Spinal cord (tissue), 10 donors: ENCODE data around the gene ST6GAL2. TPM values are rescaled to one million over a fixed set of nuclear protein-coding genes. Genes with fewer than 3 reads are reported as not detected.
A peak's percentile ranks its signal among the peaks of the same experiment; 100 is the strongest.

ENCODE experiments used
- DNase-seq, 6 donors: peaks; one replicate each; pipeline versions ENCODE4 v3.0.0 to v3.0.0-alpha.2; 2013 to 2015; ENCODE audit warnings: low spot score in 6 of 6, low read depth in 4 of 6
- H3K27ac ChIP-seq: one replicate; pipeline ENCODE4 v1.5.1; 2013; ENCODE audit warnings: low read depth, low read length, control low read depth
- H3K27me3 ChIP-seq: one replicate; pipeline ENCODE4 v1.6.1; 2013; ENCODE audit warnings: low read length; ENCODE audit not compliant: control insufficient read depth, insufficient read depth
- H3K36me3 ChIP-seq: one replicate; pipeline ENCODE4 v1.6.1; 2013; ENCODE audit warnings: low read length; ENCODE audit not compliant: control insufficient read depth, insufficient read depth
- H3K4me1 ChIP-seq: one replicate; pipeline ENCODE4 v1.6.1; 2013; ENCODE audit warnings: low read length; ENCODE audit not compliant: control insufficient read depth, insufficient read depth
- H3K4me3 ChIP-seq: one replicate; pipeline ENCODE4 v1.5.1; 2013; ENCODE audit warnings: low read depth, low read length, control low read depth
- H3K9me3 ChIP-seq: one replicate; pipeline ENCODE4 v1.6.1; 2013; ENCODE audit warnings: low read length; ENCODE audit not compliant: control insufficient read depth, insufficient read depth
- WGBS: methylation state at CpG from one replicate; pipeline ENCODE4 v1.1.5; 2013; ENCODE audit warnings: missing lambda C conversion rate; ENCODE audit not compliant: insufficient coverage; 5-methylcytosine and 5-hydroxymethylcytosine counted together
- long read RNA-seq, 4 donors: transcript quantifications; one replicate each; lab custom pipeline, GENCODE V29; 2026
- polyA plus RNA-seq, 2 donors: library from polyadenylated mRNA; unstranded; fragments of 120-200 nt; gene quantifications; one replicate each; pipeline ENCODE4 v1.2.1, GENCODE V29; 2013; ENCODE audit not compliant: insufficient read length in 2 of 2
- total RNA-seq, 2 donors: library from RNA; depleted of rRNA in 1 of 2; stranded (reverse); fragments of 120-200 nt in 1 of 2; fragments of >200 nt in 1 of 2; gene quantifications; one replicate each; pipeline versions ENCODE4 v1.2.3 to v1.2.4, GENCODE V29; 2013 to 2014
- donor health status: healthy.

Gene ST6GAL2
- total RNA-seq (10 to 100 TPM; 23.0 to 49.0 TPM), polyA plus RNA-seq (10 to 100 TPM; 50.3 to 74.2 TPM)
- long read RNA-seq, donor 1, full-length matches to known transcripts, result 2 of 41 reads
- long read RNA-seq, donor 1, partial matches to known transcripts, result 39 of 41 reads
- long read RNA-seq, donor 1, other reads (novel, unspliced or antisense), result 0 of 41 reads
- long read RNA-seq, donor 2, full-length matches to known transcripts, result 2 of 2 reads
- long read RNA-seq, donor 2, partial matches to known transcripts, result 0 of 2 reads
- long read RNA-seq, donor 2, other reads (novel, unspliced or antisense), result 0 of 2 reads
- long read RNA-seq, donor 3, full-length matches to known transcripts, result 4 of 13 reads
- long read RNA-seq, donor 3, partial matches to known transcripts, result 9 of 13 reads
- long read RNA-seq, donor 3, other reads (novel, unspliced or antisense), result 0 of 13 reads
- long read RNA-seq, donor 4, result 0 reads

GRCh38 chr2:106885971-106886915, at the start of gene ST6GAL2:
TSS of gene ST6GAL2 (minus strand) at chr2:106886167. CDS start at chr2:106843977, 42,190 bp downstream.
- Histone ChIP-seq H3K4me1 (peaks cover 16% of the 10 kb centered on the region), H3K9me3 (no peaks in the 10 kb centered on the region), H3K27me3 (peaks cover 3% of the 10 kb centered on the region), H3K27ac (peak within 1 kb of the TSS; percentile 84), H3K4me3 (peak within 1 kb of the TSS; percentile 62), H3K36me3 (no peaks in the 10 kb centered on the region)
- peak in 3 of 6 donors; percentile 70 to 93 (median 90) for DNase-seq
- under 1% methylated on average over 117 of the region's 118 CpGs for WGBS

GRCh38 chr2:106932644-106933043, 46.7 kb upstream of the ST6GAL2 start:
- WGBS, result 92% methylated on average over 1 of the region's 3 CpGs
- Histone ChIP-seq H3K9me3 (no peaks in the 10 kb centered on the region), H3K36me3 (no peaks in the 10 kb centered on the region), H3K4me1 (no peaks in the 10 kb centered on the region), H3K27me3 (no peaks in the 10 kb centered on the region), H3K27ac (no peak overlapping the region), H3K4me3 (no peak overlapping the region)
- DNase-seq, result no peak

GRCh38 chr2:106931717-106932335, 45.9 kb upstream of the ST6GAL2 start:
- H3K9me3 ChIP-seq, result peaks cover under 1% of the 10 kb centered on the region
- H3K4me3 ChIP-seq, result no peak overlapping the region
- H3K36me3 ChIP-seq, result no peaks in the 10 kb centered on the region
- no peak overlapping the region for H3K27ac ChIP-seq
- DNase-seq, result no peak
- H3K4me1 ChIP-seq, result no peaks in the 10 kb centered on the region
- no peaks in the 10 kb centered on the region for H3K27me3 ChIP-seq
- WGBS, result 52% methylated on average over 2 of the region's 5 CpGs

- no peak overlapping the region for H3K27ac ChIP-seq
- no peaks in the 10 kb centered on the region for H3K36me3 ChIP-seq
- H3K4me1 ChIP-seq, result no peaks in the 10 kb centered on the region
- no CpG with 5 or more reads among the region's 1 CpG for WGBS
- no peaks in the 10 kb centered on the region for H3K27me3 ChIP-seq
- no peak overlapping the region for H3K4me3 ChIP-seq
- H3K9me3 ChIP-seq, result no peaks in the 10 kb centered on the region
- DNase-seq, result no peak
Measured at GRCh38 chr2:106921451-106921850, 35.5 kb upstream of the ST6GAL2 start.

DNA sequence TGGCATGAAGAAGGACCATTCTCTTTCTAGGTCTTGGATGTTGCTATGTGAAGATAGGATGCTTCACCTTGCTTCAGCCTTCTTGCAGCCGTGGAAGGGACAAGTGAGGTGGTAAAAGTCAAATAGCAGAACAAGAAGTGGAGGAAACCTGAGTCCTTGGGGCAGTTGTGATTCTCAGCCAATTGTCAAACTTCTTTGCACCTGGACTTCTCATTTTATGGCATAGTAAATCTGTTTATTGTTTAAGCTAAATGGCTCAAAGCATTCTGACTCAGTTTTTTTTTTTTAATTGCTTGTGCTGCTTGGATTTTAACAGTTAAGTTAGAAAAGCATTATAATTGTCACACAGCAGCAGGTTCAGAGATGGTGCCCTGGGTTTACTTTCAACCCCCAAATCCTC, 33.0 kb upstream of the ST6GAL2 start:
- no peak for DNase-seq
- H3K27me3 ChIP-seq, result no peaks in the 10 kb centered on the region
- no peaks in the 10 kb centered on the region for H3K9me3 ChIP-seq
- no peak overlapping the region for H3K27ac ChIP-seq
- no peaks in the 10 kb centered on the region for H3K36me3 ChIP-seq
- no peaks in the 10 kb centered on the region for H3K4me1 ChIP-seq
- no peak overlapping the region for H3K4me3 ChIP-seq
- no CpG with 5 or more reads among the region's 1 CpG for WGBS

DNA sequence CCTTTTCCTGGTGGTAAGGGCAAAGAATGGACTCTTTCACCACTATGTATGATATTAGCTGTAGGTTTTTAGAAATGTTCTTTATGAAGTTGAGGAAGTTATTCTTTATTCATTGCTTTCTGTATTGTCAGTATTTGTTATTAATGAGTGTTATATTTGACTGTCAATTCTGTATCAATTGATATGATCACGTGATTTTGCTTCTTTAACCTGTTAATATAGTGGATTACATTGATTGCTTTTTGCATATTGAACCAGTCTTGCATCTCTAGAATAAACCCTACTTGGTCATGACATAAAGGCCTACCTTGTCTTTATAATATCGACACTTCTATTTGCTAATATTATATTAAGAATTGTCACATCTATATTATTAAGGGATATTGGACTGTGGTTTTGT, 18.3 kb upstream of the ST6GAL2 start:
- Histone ChIP-seq H3K27me3 (no peaks in the 10 kb centered on the region), H3K4me1 (no peaks in the 10 kb centered on the region), H3K4me3 (no peak overlapping the region), H3K36me3 (no peaks in the 10 kb centered on the region), H3K27ac (no peak overlapping the region), H3K9me3 (no peaks in the 10 kb centered on the region)
- WGBS, result no CpG with 5 or more reads among the region's 2 CpGs
- no peak for DNase-seq

- Histone ChIP-seq H3K27me3 (no peaks in the 10 kb centered on the region), H3K9me3 (no peaks in the 10 kb centered on the region), H3K27ac (no peak overlapping the region), H3K36me3 (no peaks in the 10 kb centered on the region), H3K4me1 (no peaks in the 10 kb centered on the region), H3K4me3 (no peak overlapping the region)
- 84% methylated on average over 6 of the region's 7 CpGs for WGBS
- DNase-seq, result no peak
Measured at GRCh38 chr2:106899786-106900530, 14.0 kb upstream of the ST6GAL2 start.

- H3K4me3 ChIP-seq, result no peak overlapping the region
- no peaks in the 10 kb centered on the region for H3K27me3 ChIP-seq
- no peaks in the 10 kb centered on the region for H3K9me3 ChIP-seq
- H3K27ac ChIP-seq, result no peak overlapping the region
- WGBS, result 89% methylated on average over 6 of the region's 7 CpGs
- DNase-seq, result no peak
- H3K4me1 ChIP-seq, result no peaks in the 10 kb centered on the region
- no peaks in the 10 kb centered on the region for H3K36me3 ChIP-seq
Measured at GRCh38 chr2:106894545-106894944, 8.6 kb upstream of the ST6GAL2 start.

DNA sequence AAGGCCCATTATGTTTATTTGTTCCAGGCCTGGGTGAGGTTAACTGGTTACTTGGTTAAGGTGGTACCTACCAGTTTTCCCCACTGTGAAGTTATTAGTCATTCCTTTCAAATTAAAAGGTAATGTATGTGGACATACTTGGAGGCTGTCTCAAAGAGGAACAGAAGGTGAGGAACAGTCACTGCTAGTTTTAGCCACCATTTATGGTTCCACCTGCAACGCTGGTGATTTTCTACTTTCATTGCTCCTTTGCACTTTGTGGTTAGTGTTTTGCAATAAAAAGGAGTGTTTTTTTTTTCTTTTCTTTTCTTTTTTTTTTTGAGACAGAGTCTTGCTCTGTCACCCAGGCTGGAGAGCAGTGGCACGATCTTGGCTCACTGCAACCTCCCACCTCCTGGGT, 6.1 kb upstream of the ST6GAL2 start:
- no CpG with 5 or more reads among the region's 2 CpGs for WGBS
- DNase-seq, result no peak
- no peaks in the 10 kb centered on the region for H3K36me3 ChIP-seq
- peaks cover 2% of the 10 kb centered on the region for H3K27me3 ChIP-seq
- H3K27ac ChIP-seq, result no peak overlapping the region
- no peak overlapping the region for H3K4me3 ChIP-seq
- H3K4me1 ChIP-seq, result peaks cover 7% of the 10 kb centered on the region
- no peaks in the 10 kb centered on the region for H3K9me3 ChIP-seq
